NCI-H146 treated with DMSO at 0.1 percent for 48 hours (cell line): ENCODE measurements around the gene EMILIN3.

ENCODE experiments used
- DNase-seq: peaks from one replicate; lab custom pipeline; 2025; ENCODE audit not compliant: unreplicated experiment; lab: John Stamatoyannopoulos, UW

Gene EMILIN3

GRCh38 chr20:41366546-41367392 lies at the start of gene EMILIN3:
EMILIN3 (minus strand) TSS chr20:41366818; CDS start chr20:41366634, 184 bp downstream.
- no peak for DNase-seq

- no peak for DNase-seq
Observed at GRCh38 chr20:41415191-41415590, 48.6 kb upstream of the EMILIN3 start.

- DNase-seq: no peak
Observed at GRCh38 chr20:41413169-41413568, 46.6 kb upstream of the EMILIN3 start.

GRCh38 chr20:41412324-41413120 lies 45.9 kb upstream of the EMILIN3 start:
- DNase-seq: no peak

GRCh38 chr20:41411391-41411847 lies 44.8 kb upstream of the EMILIN3 start:
- DNase-seq: no peak

- DNase-seq: no peak
Observed at GRCh38 chr20:41408986-41409385, 42.4 kb upstream of the EMILIN3 start.

GRCh38 chr20:41408156-41408794 lies 41.7 kb upstream of the EMILIN3 start:
- no peak for DNase-seq

GRCh38 chr20:41407607-41408006 lies 41.0 kb upstream of the EMILIN3 start:
- no peak for DNase-seq

GRCh38 chr20:41406896-41407444 lies 40.4 kb upstream of the EMILIN3 start:
- no peak for DNase-seq

- DNase-seq: no peak
Observed at GRCh38 chr20:41406353-41406752, 39.7 kb upstream of the EMILIN3 start.

GRCh38 chr20:41405436-41405835 lies 38.8 kb upstream of the EMILIN3 start:
- no peak for DNase-seq

GRCh38 chr20:41403604-41404003 lies 37.0 kb upstream of the EMILIN3 start:
- DNase-seq: no peak

GRCh38 chr20:41398408-41398807 lies 31.8 kb upstream of the EMILIN3 start:
- DNase-seq: no peak

GRCh38 chr20:41395667-41396664 lies 29.3 kb upstream of the EMILIN3 start:
- DNase-seq: no peak

GRCh38 chr20:41394931-41395666 lies 28.5 kb upstream of the EMILIN3 start:
- no peak for DNase-seq

GRCh38 chr20:41394081-41394480 lies 27.5 kb upstream of the EMILIN3 start:
- no peak for DNase-seq

GRCh38 chr20:41393705-41394066 lies 27.1 kb upstream of the EMILIN3 start:
- DNase-seq: no peak

GRCh38 chr20:41392871-41393704 lies 26.5 kb upstream of the EMILIN3 start:
- DNase-seq: no peak
